ENCODE measurements around the gene TMEM200C.

DNA sequence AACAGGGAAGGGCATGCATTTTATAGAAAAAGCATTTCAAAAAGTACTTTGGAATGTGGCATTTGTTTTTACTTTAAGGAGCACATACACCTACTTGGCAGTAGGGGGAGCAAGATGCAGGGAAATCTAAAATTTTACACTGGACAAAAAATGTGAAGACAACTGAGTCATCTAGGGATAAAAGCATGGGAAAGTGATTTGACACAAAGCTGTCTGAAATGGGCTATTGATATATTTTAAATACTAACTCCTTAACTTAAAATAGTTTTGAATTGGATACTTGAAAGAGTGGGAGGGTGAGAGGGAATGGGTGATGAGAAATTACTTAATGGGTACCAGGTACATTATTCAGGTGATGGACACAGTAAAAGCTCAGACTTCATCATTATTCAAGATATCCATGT, 15.8 kb downstream of the TMEM200C start:
- TF ChIP-seq EP300 (IDR thresholded peaks at IDR 0.05; ENCODE audit: borderline replicate concordance), result no peak
- TF ChIP-seq CREB1 (IDR thresholded peaks at IDR 0.05; ENCODE audit: low read depth), result no peak
- TF ChIP-seq NFIC (IDR thresholded peaks at IDR 0.05), result no peak
- TF ChIP-seq RAD21 (IDR thresholded peaks at IDR 0.05; ENCODE audit: low read depth), result peak; percentile 40
- TF ChIP-seq, protein P1, sequence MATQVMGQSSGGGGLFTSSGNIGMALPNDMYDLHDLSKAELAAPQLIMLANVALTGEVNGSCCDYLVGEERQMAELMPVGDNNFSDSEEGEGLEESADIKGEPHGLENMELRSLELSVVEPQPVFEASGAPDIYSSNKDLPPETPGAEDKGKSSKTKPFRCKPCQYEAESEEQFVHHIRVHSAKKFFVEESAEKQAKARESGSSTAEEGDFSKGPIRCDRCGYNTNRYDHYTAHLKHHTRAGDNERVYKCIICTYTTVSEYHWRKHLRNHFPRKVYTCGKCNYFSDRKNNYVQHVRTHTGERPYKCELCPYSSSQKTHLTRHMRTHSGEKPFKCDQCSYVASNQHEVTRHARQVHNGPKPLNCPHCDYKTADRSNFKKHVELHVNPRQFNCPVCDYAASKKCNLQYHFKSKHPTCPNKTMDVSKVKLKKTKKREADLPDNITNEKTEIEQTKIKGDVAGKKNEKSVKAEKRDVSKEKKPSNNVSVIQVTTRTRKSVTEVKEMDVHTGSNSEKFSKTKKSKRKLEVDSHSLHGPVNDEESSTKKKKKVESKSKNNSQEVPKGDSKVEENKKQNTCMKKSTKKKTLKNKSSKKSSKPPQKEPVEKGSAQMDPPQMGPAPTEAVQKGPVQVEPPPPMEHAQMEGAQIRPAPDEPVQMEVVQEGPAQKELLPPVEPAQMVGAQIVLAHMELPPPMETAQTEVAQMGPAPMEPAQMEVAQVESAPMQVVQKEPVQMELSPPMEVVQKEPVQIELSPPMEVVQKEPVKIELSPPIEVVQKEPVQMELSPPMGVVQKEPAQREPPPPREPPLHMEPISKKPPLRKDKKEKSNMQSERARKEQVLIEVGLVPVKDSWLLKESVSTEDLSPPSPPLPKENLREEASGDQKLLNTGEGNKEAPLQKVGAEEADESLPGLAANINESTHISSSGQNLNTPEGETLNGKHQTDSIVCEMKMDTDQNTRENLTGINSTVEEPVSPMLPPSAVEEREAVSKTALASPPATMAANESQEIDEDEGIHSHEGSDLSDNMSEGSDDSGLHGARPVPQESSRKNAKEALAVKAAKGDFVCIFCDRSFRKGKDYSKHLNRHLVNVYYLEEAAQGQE (IDR thresholded peaks at IDR 0.05; ENCODE audit: low read depth), result no peak
- TF ChIP-seq TAF1 (IDR thresholded peaks at IDR 0.05; ENCODE audit: low read depth), result no peak
- no peak for TF ChIP-seq YY1 (IDR thresholded peaks at IDR 0.05; ENCODE audit: low read depth)
